HEK293 (cell line): ENCODE data around the gene LRCH4.
"Not testable (repeated sequence)": the region's sequence is repeated elsewhere in the genome, so short reads cannot be mapped to it uniquely, and the experiment has no call there.

Experiments
- CTCF ChIA-PET: fragments of 350-600 bp; formaldehyde crosslinking; extraction: SDS; loops from one replicate; lab custom pipeline; 2021; ENCODE audit warnings: antibody characterized with exemption; lab: Yijun Ruan, JAX
- POLR2A ChIA-PET: fragments of 300-600 bp; formaldehyde crosslinking; extraction: SDS; loops from one replicate; lab custom pipeline; 2020; ENCODE audit warnings: antibody characterized with exemption, inconsistent platforms; lab: Yijun Ruan, JAX
- H3K27ac ChIP-seq: fragments of 200-500 bp; sonication (Bioruptor generic); 2 replicates; pipeline ENCODE4 v1.5.1; 2014; ENCODE audit warnings: low read depth, low read length, control low read depth, inconsistent platforms; ENCODE audit errors: extremely low read depth
- H3K36me3 ChIP-seq, 2 experiments: fragments of 200-500 bp in 1 of 2; sonication (Bioruptor generic) in 1 of 2; 1 replicate in 1 of 2; 2 replicates in 1 of 2; pipeline ENCODE4 v1.5.1; 2014 to 2017; ENCODE audit warnings: inconsistent platforms in 2 of 2, low read length in 2 of 2; ENCODE audit not compliant: control insufficient read depth in 2 of 2, insufficient read depth in 1 of 2
- H3K4me1 ChIP-seq: fragments of 200-500 bp; sonication (Bioruptor generic); 2 replicates; pipeline ENCODE4 v1.5.1; 2014; ENCODE audit warnings: mild to moderate bottlenecking, low read length, inconsistent platforms; ENCODE audit not compliant: control insufficient read depth, insufficient read depth
- H3K4me3 ChIP-seq: 2 replicates; pipeline ENCODE4 v1.5.1; 2011; ENCODE audit warnings: low read depth, mild to moderate bottlenecking, control low read depth, low read length, moderate library complexity
- H3K9me3 ChIP-seq: fragments of 200-500 bp; sonication (Bioruptor generic); 2 replicates; pipeline ENCODE4 v1.5.1; 2014; ENCODE audit warnings: low read depth, low read length, inconsistent platforms; ENCODE audit not compliant: control insufficient read depth, insufficient read depth
- GLIS1 ChIP-seq: fragments of 450-650 bp; formaldehyde crosslinking; IDR thresholded peaks from 2 replicates; pipeline ENCODE4 v1.5.1; 2016; ENCODE audit warnings: missing biosample characterization, missing genetic modification characterization
- HOXC10 ChIP-seq: sonication (generic); formaldehyde crosslinking; IDR thresholded peaks from 2 replicates; pipeline ENCODE4 v1.8.1; 2023; ENCODE audit warnings: mild to moderate bottlenecking, missing genetic modification reagents
- PRDM1 ChIP-seq: fragments of 450-650 bp; formaldehyde crosslinking; IDR thresholded peaks from 2 replicates; pipeline ENCODE4; 2016; ENCODE audit warnings: missing biosample characterization, missing genetic modification characterization
- ZBTB17 ChIP-seq: fragments of 450-650 bp; formaldehyde crosslinking; IDR thresholded peaks from 2 replicates; pipeline ENCODE4 v1.5.1; 2016; ENCODE audit warnings: missing biosample characterization, missing genetic modification characterization
- ZFHX2 ChIP-seq: fragments of 450-650 bp; formaldehyde crosslinking; conservative IDR thresholded peaks from 2 replicates; pipeline ENCODE4 v1.5.1; 2016; ENCODE audit warnings: missing biosample characterization, missing genetic modification characterization
- ZNF10 ChIP-seq: fragments of 450-650 bp; formaldehyde crosslinking; IDR thresholded peaks from 2 replicates; pipeline ENCODE4 v1.5.1; 2017; ENCODE audit warnings: missing biosample characterization, missing genetic modification characterization
- ZNF16 ChIP-seq: fragments of 450-650 bp; formaldehyde crosslinking; IDR thresholded peaks from 2 replicates; pipeline ENCODE4 v1.5.1; 2016; ENCODE audit warnings: low read depth, missing biosample characterization, missing genetic modification characterization
- ZNF354C ChIP-seq: fragments of 450-650 bp; formaldehyde crosslinking; IDR thresholded peaks from 2 replicates; pipeline ENCODE4 v1.5.1; 2016; ENCODE audit warnings: missing biosample characterization, missing genetic modification characterization, low read depth, borderline replicate concordance
- ZNF560 ChIP-seq: fragments of 450-650 bp; formaldehyde crosslinking; IDR thresholded peaks from 2 replicates; pipeline ENCODE4 v1.5.1; 2017; ENCODE audit warnings: missing biosample characterization, missing genetic modification characterization, borderline replicate concordance
- ZNF777 ChIP-seq: fragments of 450-650 bp; formaldehyde crosslinking; IDR thresholded peaks from 2 replicates; pipeline ENCODE4 v1.5.1; 2017; ENCODE audit warnings: missing biosample characterization, missing genetic modification characterization, borderline replicate concordance
- ZNF830 ChIP-seq: fragments of 450-650 bp; IDR thresholded peaks from 2 replicates; pipeline ENCODE4 v1.5.0; 2018; ENCODE audit warnings: missing biosample characterization, missing genetic modification characterization, low read depth, mild to moderate bottlenecking, moderate library complexity
- ZNF843 ChIP-seq: fragments of 450-650 bp; formaldehyde crosslinking; IDR thresholded peaks from 2 replicates; pipeline ENCODE4 v1.5.1; 2016; ENCODE audit warnings: missing biosample characterization, missing genetic modification characterization
- TF ChIP-seq, protein P1 (sequence below): fragments of 450-650 bp; formaldehyde crosslinking; IDR thresholded peaks from 2 replicates; pipeline ENCODE4 v1.5.1; 2016; ENCODE audit warnings: missing biosample characterization, missing genetic modification characterization
- TF ChIP-seq, protein P2 (sequence below): fragments of 450-650 bp; formaldehyde crosslinking; IDR thresholded peaks from 2 replicates; pipeline ENCODE4 v1.5.1; 2017; ENCODE audit warnings: missing biosample characterization, missing genetic modification characterization
- TF ChIP-seq, protein P3 (sequence below): fragments of 450-650 bp; formaldehyde crosslinking; IDR thresholded peaks from 2 replicates; pipeline ENCODE4 v1.5.1; 2016; ENCODE audit warnings: missing biosample characterization, missing genetic modification characterization, borderline replicate concordance

The LRCH4 gene

DNA sequence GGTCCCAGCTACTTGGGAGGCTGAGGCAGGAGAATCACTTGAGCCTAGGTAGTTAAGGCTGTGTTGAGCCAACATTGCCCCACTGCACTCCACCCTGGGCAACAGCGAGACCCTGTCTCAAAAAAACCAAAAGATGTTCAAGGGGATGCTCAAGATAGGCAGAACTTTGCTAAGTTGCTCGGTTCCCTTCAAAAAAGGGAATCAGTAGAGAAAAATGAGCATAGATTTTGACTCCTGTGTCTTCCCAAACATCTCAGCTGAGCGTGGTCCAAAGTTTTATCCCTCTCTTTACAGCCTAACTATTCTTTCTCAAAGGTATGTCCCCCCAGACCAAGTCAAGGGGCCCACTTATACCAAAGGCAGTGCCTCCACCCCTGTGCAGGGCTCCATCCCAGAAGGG, 32.9 kb downstream of the LRCH4 start:
- no peaks in the 10 kb centered on the region; the same call in 1 of the 2 replicates for H3K4me1 ChIP-seq
- ChIA-PET CTCF (interaction anchor here (0.6 to 1.5 kb wide), 3 partner anchors 11 to 138 kb away, joined by 3 to 8 read pairs (median 6); no protein-coding TSS in a partner anchor), POLR2A (no interaction called here)
- H3K9me3 ChIP-seq = no peaks in the 10 kb centered on the region
- H3K4me3 ChIP-seq = no peak overlapping the region
- H3K27ac ChIP-seq = no peak overlapping the region
- peaks cover 18 to 47% of the 10 kb centered on the region in 2 experiments; a peak in 2 of 3 replicates for H3K36me3 ChIP-seq
- TF ChIP-seq ZNF777 = no peak
- TF ChIP-seq, protein P1, sequence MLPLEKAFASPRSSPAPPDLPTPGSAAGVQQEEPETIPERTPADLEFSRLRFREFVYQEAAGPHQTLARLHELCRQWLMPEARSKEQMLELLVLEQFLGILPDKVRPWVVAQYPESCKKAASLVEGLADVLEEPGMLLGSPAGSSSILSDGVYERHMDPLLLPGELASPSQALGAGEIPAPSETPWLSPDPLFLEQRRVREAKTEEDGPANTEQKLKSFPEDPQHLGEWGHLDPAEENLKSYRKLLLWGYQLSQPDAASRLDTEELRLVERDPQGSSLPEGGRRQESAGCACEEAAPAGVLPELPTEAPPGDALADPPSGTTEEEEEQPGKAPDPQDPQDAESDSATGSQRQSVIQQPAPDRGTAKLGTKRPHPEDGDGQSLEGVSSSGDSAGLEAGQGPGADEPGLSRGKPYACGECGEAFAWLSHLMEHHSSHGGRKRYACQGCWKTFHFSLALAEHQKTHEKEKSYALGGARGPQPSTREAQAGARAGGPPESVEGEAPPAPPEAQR (tag by site-specific recombination) = no peak
- TF ChIP-seq ZNF830 (tag by site-specific recombination) = no peak
- no peak for TF ChIP-seq ZNF354C (tag by site-specific recombination)
- TF ChIP-seq ZNF16 = no peak
- TF ChIP-seq, all 188 proteins: peak for 0

DNA sequence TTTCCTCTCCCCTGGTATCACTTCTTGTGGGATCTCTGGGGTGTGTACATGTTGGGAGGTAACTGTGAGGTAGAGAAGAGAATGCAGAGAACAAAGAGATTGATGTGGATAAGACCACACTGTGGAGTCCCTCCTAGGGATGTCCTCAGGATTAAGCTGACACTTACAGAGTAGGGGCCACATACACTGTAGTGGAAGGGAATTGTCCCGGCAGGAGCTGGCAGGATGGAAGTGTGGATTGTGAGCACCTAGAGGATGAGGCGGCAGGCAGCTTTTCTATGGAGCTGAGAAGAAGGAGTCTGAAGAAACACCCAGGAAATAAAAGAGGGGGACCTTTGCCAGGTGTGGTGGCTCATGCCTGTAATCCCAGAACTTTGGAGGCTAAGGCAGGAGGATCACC, 33.4 kb downstream of the LRCH4 start:
- Histone ChIP-seq H3K4me3 (no peak overlapping the region), H3K36me3 (peaks cover 18 to 47% of the 10 kb centered on the region in 2 experiments; a peak in 2 of 3 replicates), H3K9me3 (no peaks in the 10 kb centered on the region), H3K4me1 (peaks cover 5% of the 10 kb centered on the region), H3K27ac (no peak overlapping the region)
- POLR2A ChIA-PET = no interaction called here
- CTCF ChIA-PET = interaction anchor here (1.0 to 1.5 kb wide), 2 partner anchors 7 to 11 kb away, joined by 3 to 6 read pairs; no protein-coding TSS in a partner anchor
- TF ChIP-seq, protein P2, sequence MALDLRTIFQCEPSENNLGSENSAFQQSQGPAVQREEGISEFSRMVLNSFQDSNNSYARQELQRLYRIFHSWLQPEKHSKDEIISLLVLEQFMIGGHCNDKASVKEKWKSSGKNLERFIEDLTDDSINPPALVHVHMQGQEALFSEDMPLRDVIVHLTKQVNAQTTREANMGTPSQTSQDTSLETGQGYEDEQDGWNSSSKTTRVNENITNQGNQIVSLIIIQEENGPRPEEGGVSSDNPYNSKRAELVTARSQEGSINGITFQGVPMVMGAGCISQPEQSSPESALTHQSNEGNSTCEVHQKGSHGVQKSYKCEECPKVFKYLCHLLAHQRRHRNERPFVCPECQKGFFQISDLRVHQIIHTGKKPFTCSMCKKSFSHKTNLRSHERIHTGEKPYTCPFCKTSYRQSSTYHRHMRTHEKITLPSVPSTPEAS (tag by site-specific recombination) = no peak
- 0 out of 2 replicates have a peak, but pooled peaks have one; percentile 0 for TF ChIP-seq ZNF10

DNA sequence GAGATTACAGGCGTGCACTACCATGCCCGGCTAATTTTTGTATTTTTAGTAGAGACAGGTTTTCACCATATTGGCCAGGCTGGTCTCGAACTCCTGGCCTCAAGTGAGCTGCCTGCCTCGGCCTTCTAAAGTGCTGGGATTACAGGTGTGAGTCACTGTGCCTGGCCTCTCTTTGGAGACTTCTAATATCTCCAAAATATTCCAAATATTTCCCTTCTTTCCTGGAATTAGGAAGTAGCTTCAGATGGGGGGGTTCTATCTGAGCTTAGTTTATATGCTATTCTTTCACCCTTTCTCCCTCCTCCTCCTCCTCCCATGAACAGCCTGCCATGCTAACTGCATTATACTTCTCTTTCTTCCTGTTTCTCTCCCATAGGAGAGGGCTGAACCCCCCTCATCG, 37.5 kb downstream of the LRCH4 start:
- H3K4me3 ChIP-seq, POLR2A ChIA-PET, H3K9me3 ChIP-seq, H3K27ac ChIP-seq: not testable (repeated sequence)
- H3K4me1 ChIP-seq = peaks cover 39% of the 10 kb centered on the region
- H3K36me3 ChIP-seq = peaks cover 12 to 25% of the 10 kb centered on the region in 2 experiments; a peak in 2 of 3 replicates
- CTCF ChIA-PET = interaction anchor here (3.1 kb wide), 1 partner anchor 11 kb away, joined by 21 read pairs; no protein-coding TSS in a partner anchor

DNA sequence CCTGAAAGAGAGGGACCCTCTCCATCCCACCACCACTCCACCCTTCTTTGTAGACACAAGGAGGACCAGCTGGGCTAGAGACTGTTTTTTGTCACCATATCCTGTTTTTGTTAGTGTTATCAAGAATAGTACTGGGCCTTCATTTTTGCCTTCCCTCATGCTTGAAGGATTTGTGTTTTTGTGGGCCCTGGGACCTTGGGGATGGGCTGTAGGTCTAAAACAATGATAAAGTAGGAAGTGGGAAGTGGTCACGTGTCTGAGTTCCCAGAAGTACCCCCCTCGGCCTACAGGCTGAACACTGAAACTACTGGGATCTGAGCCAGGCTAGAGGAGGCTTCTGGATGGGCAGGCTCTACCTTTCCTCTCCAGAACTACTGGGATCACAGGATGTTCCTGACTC, 38.1 kb downstream of the LRCH4 start:
- peak overlapping the region; percentile 69; the same call in 1 of the 2 replicates for H3K27ac ChIP-seq
- CTCF ChIA-PET = interaction anchor here (0.7 to 4.1 kb wide), 5 partner anchors 12 to 179 kb away, joined by 3 to 36 read pairs (median 4); no protein-coding TSS in a partner anchor
- no peaks in the 10 kb centered on the region for H3K9me3 ChIP-seq
- H3K4me1 ChIP-seq = peaks cover 39% of the 10 kb centered on the region
- TF ChIP-seq GLIS1 = peak; percentile 68
- TF ChIP-seq, protein P3, sequence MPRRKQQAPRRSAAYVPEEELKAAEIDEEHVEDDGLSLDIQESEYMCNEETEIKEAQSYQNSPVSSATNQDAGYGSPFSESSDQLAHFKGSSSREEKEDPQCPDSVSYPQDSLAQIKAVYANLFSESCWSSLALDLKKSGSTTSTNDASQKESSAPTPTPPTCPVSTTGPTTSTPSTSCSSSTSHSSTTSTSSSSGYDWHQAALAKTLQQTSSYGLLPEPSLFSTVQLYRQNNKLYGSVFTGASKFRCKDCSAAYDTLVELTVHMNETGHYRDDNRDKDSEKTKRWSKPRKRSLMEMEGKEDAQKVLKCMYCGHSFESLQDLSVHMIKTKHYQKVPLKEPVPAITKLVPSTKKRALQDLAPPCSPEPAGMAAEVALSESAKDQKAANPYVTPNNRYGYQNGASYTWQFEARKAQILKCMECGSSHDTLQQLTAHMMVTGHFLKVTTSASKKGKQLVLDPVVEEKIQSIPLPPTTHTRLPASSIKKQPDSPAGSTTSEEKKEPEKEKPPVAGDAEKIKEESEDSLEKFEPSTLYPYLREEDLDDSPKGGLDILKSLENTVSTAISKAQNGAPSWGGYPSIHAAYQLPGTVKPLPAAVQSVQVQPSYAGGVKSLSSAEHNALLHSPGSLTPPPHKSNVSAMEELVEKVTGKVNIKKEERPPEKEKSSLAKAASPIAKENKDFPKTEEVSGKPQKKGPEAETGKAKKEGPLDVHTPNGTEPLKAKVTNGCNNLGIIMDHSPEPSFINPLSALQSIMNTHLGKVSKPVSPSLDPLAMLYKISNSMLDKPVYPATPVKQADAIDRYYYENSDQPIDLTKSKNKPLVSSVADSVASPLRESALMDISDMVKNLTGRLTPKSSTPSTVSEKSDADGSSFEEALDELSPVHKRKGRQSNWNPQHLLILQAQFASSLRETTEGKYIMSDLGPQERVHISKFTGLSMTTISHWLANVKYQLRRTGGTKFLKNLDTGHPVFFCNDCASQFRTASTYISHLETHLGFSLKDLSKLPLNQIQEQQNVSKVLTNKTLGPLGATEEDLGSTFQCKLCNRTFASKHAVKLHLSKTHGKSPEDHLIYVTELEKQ (tag by site-specific recombination) = no peak
- TF ChIP-seq ZBTB17 = no peak
- TF ChIP-seq PRDM1 (tag by site-specific recombination) = no peak
- no peak for TF ChIP-seq ZNF843 (tag by site-specific recombination)
- TF ChIP-seq ZNF560 (tag by site-specific recombination) = no peak
- TF ChIP-seq HOXC10 (CRISPR knock-in tag) = no peak
- TF ChIP-seq ZFHX2 (tag by site-specific recombination) = 0 out of 2 replicates have a peak, but pooled peaks have one; percentile 7
- TF ChIP-seq, all 188 proteins: peak for 2
- H3K36me3 ChIP-seq = peaks cover 10 to 20% of the 10 kb centered on the region in 2 experiments; a peak in 2 of 3 replicates
- no peak overlapping the region for H3K4me3 ChIP-seq
- POLR2A ChIA-PET = interaction anchor here (1.8 kb wide), 1 partner anchor 119 kb away, joined by 3 read pairs; the partner anchor contains the start of genes MEPCE and ZCWPW1
